H1 (cell line): ENCODE measurements around the gene ARID3B. TPM values are rescaled to one million over a fixed set of nuclear protein-coding genes. Genes with fewer than 3 reads are reported as not detected.

Experiments
- CTCF ChIA-PET: fragments of 300-600 bp; sonication (Branson Sonifier 250); formaldehyde crosslinking; loops from one replicate; lab custom pipeline; 2021; ENCODE audit not compliant: partially characterized antibody; lab: Charles Lee
- POLR2A ChIA-PET: fragments of 300-600 bp; sonication (Branson Sonifier 250); formaldehyde crosslinking; loops from one replicate; lab custom pipeline; 2021; ENCODE audit warnings: inconsistent platforms; ENCODE audit not compliant: partially characterized antibody; lab: Charles Lee
- DNase-seq, 2 experiments: peaks; one replicate each; pipeline versions ENCODE4 v3.0.0 to v3.0.0-alpha.2; 2010 to 2022; ENCODE audit warnings: low spot score in 2 of 2, low read depth in 1 of 2, mixed read lengths in 1 of 2
- FAIRE-seq: peaks from 2 replicates; lab custom pipeline; 2011; peaks lifted over from hg19 to GRCh38; lab: Jason Lieb, UNC
- H2AFZ ChIP-seq: 2 replicates; pipeline ENCODE4 v1.8.1; 2012; ENCODE audit warnings: low read length, inconsistent platforms
- H2AK5ac ChIP-seq: 2 replicates; pipeline ENCODE4 v1.6.1; 2013; ENCODE audit warnings: low read depth, low read length
- H2BK120ac ChIP-seq: replicated peaks from 2 replicates; pipeline ENCODE3; 2013; ENCODE audit warnings: low read depth, low read length, inconsistent platforms
- H2BK12ac ChIP-seq: 2 replicates; pipeline ENCODE4 v1.6.1; 2013; ENCODE audit warnings: low read depth, low read length
- H2BK15ac ChIP-seq: 2 replicates; pipeline ENCODE4 v1.6.1; 2013; ENCODE audit warnings: low read length
- H2BK20ac ChIP-seq: 2 replicates; pipeline ENCODE4 v1.6.1; 2013; ENCODE audit warnings: low read length
- H2BK5ac ChIP-seq: 2 replicates; pipeline ENCODE4 v1.6.1; 2013; ENCODE audit warnings: low read depth, low read length
- H3K14ac ChIP-seq: 2 replicates; pipeline ENCODE4 v1.6.1; 2013; ENCODE audit warnings: inconsistent platforms; ENCODE audit not compliant: insufficient read length
- H3K18ac ChIP-seq: 2 replicates; pipeline ENCODE4 v1.6.1; 2013; ENCODE audit warnings: low read length; ENCODE audit errors: extremely low read depth
- H3K23ac ChIP-seq: 2 replicates; pipeline ENCODE4 v1.6.1; 2013; ENCODE audit warnings: inconsistent platforms; ENCODE audit not compliant: insufficient read length
- H3K23me2 ChIP-seq: 2 replicates; pipeline ENCODE4 v1.6.1; 2013; ENCODE audit warnings: low read depth, low read length
- H3K27ac ChIP-seq: 2 replicates; pipeline ENCODE4 v1.6.1; 2011; ENCODE audit warnings: low read depth, low read length, inconsistent platforms
- H3K27me3 ChIP-seq, 4 experiments: replicated peaks in 1 of 4; 1 replicate in 1 of 4; 2 replicates in 3 of 4; pipeline versions ENCODE4 v1.6.1 to v1.8.1; 2011 to 2013; ENCODE audit warnings: low read length in 3 of 4, mild to moderate bottlenecking in 3 of 4, inconsistent platforms in 2 of 4, mixed read lengths in 2 of 4, moderate library complexity in 1 of 4; ENCODE audit not compliant: control insufficient read depth in 3 of 4, insufficient read depth in 3 of 4; ENCODE audit errors: extremely low read depth in 1 of 4
- H3K36me3 ChIP-seq, 4 experiments: 2 replicates each; pipeline versions ENCODE4 v1.6.1 to v1.8.1; 2011 to 2013; ENCODE audit warnings: mild to moderate bottlenecking in 4 of 4, low read length in 3 of 4, moderate library complexity in 2 of 4, control low read depth in 1 of 4, inconsistent platforms in 1 of 4; ENCODE audit not compliant: insufficient read depth in 4 of 4, control insufficient read depth in 2 of 4
- H3K4ac ChIP-seq: replicated peaks from 2 replicates; pipeline ENCODE3; 2013; ENCODE audit warnings: low read length, low read depth, mixed read lengths, inconsistent platforms; ENCODE audit not compliant: insufficient read length
- H3K4me1 ChIP-seq, 4 experiments: replicated peaks in 1 of 4; 1 replicate in 1 of 4; 2 replicates in 3 of 4; pipeline versions ENCODE4 v1.6.1 to v1.8.1; 2011 to 2013; ENCODE audit warnings: low read length in 3 of 4, inconsistent platforms in 2 of 4, mixed read lengths in 1 of 4; ENCODE audit not compliant: insufficient read depth in 4 of 4, control insufficient read depth in 3 of 4
- H3K4me2 ChIP-seq, 2 experiments: 2 replicates each; pipeline versions ENCODE4 v1.6.1 to v1.8.1; 2011 to 2013; ENCODE audit warnings: low read depth in 2 of 2, low read length in 2 of 2, control low read depth in 1 of 2, inconsistent platforms in 1 of 2, mild to moderate bottlenecking in 1 of 2; ENCODE audit not compliant: insufficient read depth in 1 of 2
- H3K4me3 ChIP-seq, 4 experiments: fragments of 200-600, 300-600 bp in 1 of 4; sonication (generic), shearing (Covaris generic), sonication (Bioruptor Twin) in 1 of 4; 2 replicates each; pipeline versions ENCODE4 v1.5.1 to v1.8.1; 2011 to 2016; ENCODE audit warnings: low read length in 4 of 4, low read depth in 3 of 4, control low read depth in 2 of 4, inconsistent platforms in 2 of 4, mild to moderate bottlenecking in 2 of 4, mixed read lengths in 1 of 4, moderate library complexity in 1 of 4; ENCODE audit not compliant: insufficient read depth in 2 of 4; ENCODE audit errors: extremely low read depth in 1 of 4
- H3K56ac ChIP-seq: replicated peaks from 2 replicates; pipeline ENCODE3; 2013; ENCODE audit warnings: low read depth, mild to moderate bottlenecking, mixed read lengths, low read length, inconsistent platforms; ENCODE audit not compliant: insufficient read length
- H3K79me1 ChIP-seq: 2 replicates; pipeline ENCODE4 v1.6.1; 2013; ENCODE audit warnings: low read depth, low read length, control low read depth
- H3K79me2 ChIP-seq, 2 experiments: 2 replicates each; pipeline versions ENCODE4 v1.6.1 to v1.8.1; 2012 to 2013; ENCODE audit warnings: low read length in 2 of 2, mild to moderate bottlenecking in 2 of 2, inconsistent platforms in 1 of 2; ENCODE audit not compliant: insufficient read depth in 2 of 2, control insufficient read depth in 1 of 2
- H3K9ac ChIP-seq, 4 experiments: replicated peaks in 1 of 4; 1 replicate in 1 of 4; 2 replicates in 3 of 4; pipeline versions ENCODE4 v1.6.1 to v1.8.1; 2011 to 2013; ENCODE audit warnings: low read depth in 3 of 4, low read length in 3 of 4, control low read depth in 2 of 4, mild to moderate bottlenecking in 2 of 4, moderate library complexity in 2 of 4, inconsistent platforms in 1 of 4; ENCODE audit errors: extremely low read depth in 1 of 4
- H3K9me3 ChIP-seq, 2 experiments: 2 replicates each; pipeline versions ENCODE4 v1.6.1 to v1.8.1; 2012 to 2013; ENCODE audit warnings: mild to moderate bottlenecking in 2 of 2, moderate library complexity in 2 of 2, control low read depth in 1 of 2, inconsistent platforms in 1 of 2, low read depth in 1 of 2, low read length in 1 of 2, mixed read lengths in 1 of 2; ENCODE audit not compliant: insufficient read depth in 2 of 2
- H4K20me1 ChIP-seq, 2 experiments: replicated peaks in 1 of 2; 2 replicates each; pipeline versions ENCODE3 to v1.8.1; 2011 to 2013; ENCODE audit warnings: inconsistent platforms in 2 of 2, low read length in 2 of 2, mild to moderate bottlenecking in 1 of 2; ENCODE audit not compliant: insufficient read depth in 2 of 2, control insufficient read depth in 1 of 2
- H4K5ac ChIP-seq: 2 replicates; pipeline ENCODE4 v1.6.1; 2013; ENCODE audit warnings: low read length, low read depth, mixed read lengths, inconsistent platforms; ENCODE audit not compliant: insufficient read length
- H4K8ac ChIP-seq: 2 replicates; pipeline ENCODE4 v1.8.0; 2013; ENCODE audit warnings: mild to moderate bottlenecking, moderate library complexity, low read length, inconsistent platforms; ENCODE audit not compliant: insufficient read depth; ENCODE audit errors: extremely low read depth
- H4K91ac ChIP-seq: replicated peaks from 2 replicates; pipeline ENCODE3; 2013; ENCODE audit warnings: low read length, mixed read lengths, inconsistent platforms; ENCODE audit not compliant: insufficient read length
- CBX5 ChIP-seq: fragments of 300-800, 300-1000 bp; sonication (generic); IDR thresholded peaks from 2 replicates; pipeline ENCODE4 v1.7.1; 2016; ENCODE audit warnings: antibody characterized with exemption, low read length, low read depth
- JUND ChIP-seq: IDR thresholded peaks from 2 replicates; pipeline ENCODE4 v1.6.1; 2011; ENCODE audit warnings: mild to moderate bottlenecking, improper control_type of control experiment, low read length
- RXRA ChIP-seq: IDR thresholded peaks from 2 replicates; pipeline ENCODE4 v1.6.1; 2011; ENCODE audit warnings: low read depth, mild to moderate bottlenecking, low read length, moderate library complexity; ENCODE audit not compliant: insufficient read depth
- WGBS, 2 experiments: shearing (Covaris generic) in 1 of 2; methylation state at CpG; one replicate each; pipeline versions ENCODE4 v1.1.6 to v1.1.7; 2013 to 2015; ENCODE audit warnings: low lambda C conversion rate in 2 of 2, mixed read lengths in 2 of 2, inconsistent platforms in 1 of 2, low coverage in 1 of 2, missing lambda C conversion rate in 1 of 2; ENCODE audit not compliant: insufficient replicate concordance in 2 of 2, insufficient coverage in 1 of 2, insufficient read length in 1 of 2; ENCODE audit errors: extremely low coverage in 1 of 2, missing lambda C conversion rate in 1 of 2; 5-methylcytosine and 5-hydroxymethylcytosine counted together
- polyA plus RNA-seq, 7 experiments: library from polyadenylated mRNA; depleted of rRNA in 3 of 7; stranded (reverse) in 5 of 7; unstranded in 2 of 7; fragments of >200 nt in 5 of 7; fragments of 200-250 nt in 2 of 7; gene quantifications; 1 replicate in 5 of 7; 2 replicates in 1 of 7; 4 replicates in 1 of 7; pipeline versions ENCODE4 v1.2.1 to v1.2.3, GENCODE V29; 2011 to 2013; ENCODE audit warnings: missing spikeins in 2 of 7, mixed read lengths in 2 of 7
- total RNA-seq: library from RNA; stranded (reverse); fragmentation: NEBNext Ultra II Directional; extraction: Animal tissue kit (Norgen Biotek cat#: 25700); gene quantifications from 2 replicates; pipeline ENCODE4 v1.2.1, GENCODE V29; 2021

The ARID3B gene
- total and polyA plus RNA-seq, 2 of the 8 experiments (the other 6 are each of a cell fraction or from before 2014, with no cell fraction given) = 81.0 to 115 TPM

DNA sequence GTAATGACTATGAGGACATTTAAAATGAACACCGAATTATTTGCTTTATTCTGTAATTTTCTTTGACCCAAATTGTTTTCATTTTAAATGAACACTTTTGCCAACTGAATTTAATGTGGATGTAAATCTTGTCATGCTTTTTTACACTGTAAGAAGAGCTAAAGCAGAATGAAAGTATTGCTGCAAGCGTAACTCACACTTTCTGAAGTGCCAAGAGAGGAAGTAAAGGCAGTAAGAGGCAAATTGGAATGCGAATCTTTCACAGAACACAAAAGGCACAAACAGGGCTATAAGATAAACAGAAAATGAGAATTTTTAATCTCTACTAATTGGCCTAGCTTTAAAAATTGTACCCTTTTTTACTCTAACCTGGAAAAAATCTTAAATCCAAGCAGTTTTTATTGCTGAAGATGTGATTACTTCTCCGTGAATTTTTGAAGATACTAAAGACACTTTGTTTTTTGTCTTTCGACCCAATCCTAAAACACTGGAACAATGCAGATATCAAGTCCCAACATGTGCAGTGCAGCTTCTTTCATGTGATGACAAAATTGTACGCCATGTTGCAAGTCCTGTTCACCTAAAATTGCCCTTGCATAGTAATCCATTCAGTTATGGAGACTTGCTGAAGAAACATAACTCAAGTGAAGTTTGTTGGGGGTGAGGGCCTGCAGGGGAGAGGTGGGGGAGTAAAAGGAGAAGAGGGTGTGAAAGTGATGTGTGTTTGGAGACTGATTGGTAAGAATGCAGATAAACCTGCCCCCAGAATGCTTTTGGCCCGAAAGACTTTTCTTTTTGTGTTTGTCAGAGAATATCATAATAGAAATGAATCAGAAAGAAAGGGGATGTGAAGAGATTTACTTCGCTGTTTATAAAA is 1.4 kb downstream of the ARID3B start:
- peak overlapping the region in 3 of 4 experiments; percentile 68 to 74 (median 73); a peak in 6 of 7 replicates for H3K9ac ChIP-seq
- ChIA-PET POLR2A (interaction anchor here (1.0 to 3.4 kb wide), 10 partner anchors 9 to 113 kb away, joined by 3 to 58 read pairs (median 6); partner anchors contain the start of gene UBL7), CTCF (interaction anchor here (0.6 to 2.1 kb wide), 9 partner anchors 9 to 274 kb away, joined by 3 to 7 read pairs (median 3); no protein-coding TSS in a partner anchor)

More for the DNA sequence above, 1.4 kb downstream of the ARID3B start:
- TF ChIP-seq JUND (no peak), CBX5 (no peak), RXRA (no peak)
- Histone ChIP-seq H3K14ac (no peak overlapping the region), H4K8ac (no peak overlapping the region), H3K4ac (no peak overlapping the region), H3K27ac (peak overlapping the region; percentile 61; the same call in 1 of the 2 replicates), H3K56ac (no peak overlapping the region), H2BK20ac (no peak overlapping the region), H2BK120ac (no peak overlapping the region), H2AFZ (no peak overlapping the region), H3K79me2 (peaks cover 27 to 69% of the 10 kb centered on the region in 2 experiments), H3K79me1 (peaks cover 4% of the 10 kb centered on the region; the same call in 1 of the 2 replicates), H3K27me3 (no peaks in the 10 kb centered on the region), H2BK5ac (no peak overlapping the region; the same call in 1 of the 2 replicates), H3K4me2 (peak overlapping the region; percentile 78 to 95), H3K4me1 (peaks cover 5 to 13% (median 8%) of the 10 kb centered on the region in 4 experiments; a peak in 6 of 7 replicates), H3K23me2 (peaks cover 16% of the 10 kb centered on the region), H3K36me3 (peaks cover 6 to 29% (median 23%) of the 10 kb centered on the region in 4 experiments), H4K5ac (no peak overlapping the region), H3K23ac (no peak overlapping the region), H3K18ac (peak overlapping the region; percentile 25; the same call in 1 of the 2 replicates), H3K4me3 (peak overlapping the region; percentile 92 to 100 (median 95)), H4K20me1 (peaks cover 14 to 24% of the 10 kb centered on the region in 2 experiments), H2BK15ac (no peak overlapping the region), H3K9me3 (no peaks in the 10 kb centered on the region), H2BK12ac (no peak overlapping the region), H2AK5ac (no peak overlapping the region), H4K91ac (no peak overlapping the region)
- DNase-seq (no peak), FAIRE-seq (no peak)
- 41% methylated on average over 8 of the region's 8 CpGs; no CpG with 5 or more reads in 1 of the 2 experiments for WGBS, 2 experiments
